ENCODE data around the gene DNAJB7.
"Not testable (repeated sequence)": the region's sequence is repeated elsewhere in the genome, so short reads cannot be mapped to it uniquely, and the experiment has no call there.

Gene DNAJB7

DNA sequence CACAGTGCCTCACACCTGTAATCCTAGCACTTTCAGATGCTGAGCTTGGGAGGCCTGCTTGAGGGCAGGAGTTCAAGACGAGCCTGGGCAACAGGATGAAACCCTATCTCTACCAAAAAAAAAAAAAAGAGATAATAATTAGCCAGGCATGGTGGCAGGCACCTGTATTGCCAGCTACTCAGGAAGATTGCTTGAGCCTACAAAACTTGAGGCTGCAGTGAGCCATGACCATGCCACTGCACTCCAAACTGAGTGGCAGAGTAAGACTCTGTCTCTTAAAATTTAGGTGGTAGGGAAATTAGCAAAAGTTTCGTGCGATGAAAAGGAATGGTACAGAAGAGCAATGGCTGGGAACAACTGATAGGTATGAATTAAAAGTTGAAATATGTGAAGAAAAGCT is 23.4 kb downstream of the DNAJB7 start:
- no peak for DNase-seq

DNA sequence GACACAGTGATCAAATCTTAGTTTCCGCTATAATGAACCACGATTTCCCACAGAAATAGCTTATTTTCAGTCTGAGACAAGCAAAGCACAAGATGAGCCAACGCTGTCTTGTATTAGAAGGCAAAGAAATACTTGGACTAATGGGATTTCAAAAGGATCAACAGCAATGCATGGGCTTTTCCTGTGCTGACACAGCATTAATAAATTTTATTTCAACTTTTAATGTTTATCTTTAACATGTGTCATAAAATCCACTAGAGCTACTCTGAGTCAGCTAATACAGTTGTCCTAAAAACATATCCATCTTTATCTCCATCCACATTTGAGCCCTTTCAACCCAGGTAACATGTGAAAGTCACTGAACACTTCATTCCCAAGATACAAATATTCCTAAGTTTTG is 27.3 kb downstream of the DNAJB7 start:
- no peak for DNase-seq

DNA sequence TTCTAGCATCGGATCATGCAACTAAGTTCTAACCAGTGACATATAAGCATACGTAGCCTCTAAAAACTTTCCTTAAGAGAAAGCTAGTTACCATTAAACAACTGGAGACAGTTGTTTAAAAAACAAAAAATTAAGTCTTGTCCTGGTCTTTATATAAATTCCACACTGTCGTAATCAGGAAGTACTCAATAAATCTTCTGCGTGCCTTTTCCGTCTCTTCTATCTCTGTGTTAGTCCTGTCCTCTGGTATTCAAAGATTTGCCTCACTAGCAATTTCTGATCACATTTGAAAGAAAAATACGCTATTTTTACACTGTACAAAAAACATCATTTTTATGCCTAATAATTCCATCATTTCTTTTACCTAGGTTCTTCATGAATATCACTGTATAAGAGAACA is 32.8 kb downstream of the DNAJB7 start:
- DNase-seq, result no peak

DNA sequence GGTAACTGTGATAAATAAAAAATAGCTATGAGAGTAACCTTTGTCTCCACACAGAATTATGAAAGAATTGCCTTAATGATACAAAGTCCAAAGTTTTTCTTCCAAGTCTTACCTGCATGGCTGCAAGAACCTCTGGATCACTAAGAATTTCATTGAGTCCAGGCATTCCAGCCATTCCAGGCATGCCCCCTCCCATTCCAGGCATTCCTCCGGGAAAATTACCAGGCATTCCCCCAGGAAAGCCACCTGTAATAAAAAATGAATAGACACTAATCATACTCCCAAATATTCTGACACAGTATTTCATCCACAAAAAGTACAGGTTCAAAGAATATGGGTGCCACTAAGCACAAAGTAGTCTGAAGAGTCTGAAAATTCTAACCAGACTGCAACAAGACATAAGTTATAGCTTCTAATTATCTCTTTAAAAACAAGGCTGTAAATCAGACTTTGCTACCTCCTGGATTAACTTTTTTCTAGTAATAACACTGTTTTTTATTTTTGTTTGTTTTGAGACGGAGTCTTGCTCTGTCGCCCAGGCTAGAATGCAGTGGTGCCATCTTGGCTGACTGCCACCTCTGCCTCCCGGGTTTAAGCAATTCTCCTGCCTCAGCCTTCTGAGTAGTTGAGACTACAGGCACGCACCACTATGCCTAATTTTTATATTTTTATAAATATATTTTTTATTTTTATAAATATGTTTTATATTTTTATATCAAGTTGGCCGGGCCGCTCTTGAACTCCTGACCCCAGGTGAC is 34.8 kb downstream of the DNAJB7 start:
- no peak for DNase-seq

DNA sequence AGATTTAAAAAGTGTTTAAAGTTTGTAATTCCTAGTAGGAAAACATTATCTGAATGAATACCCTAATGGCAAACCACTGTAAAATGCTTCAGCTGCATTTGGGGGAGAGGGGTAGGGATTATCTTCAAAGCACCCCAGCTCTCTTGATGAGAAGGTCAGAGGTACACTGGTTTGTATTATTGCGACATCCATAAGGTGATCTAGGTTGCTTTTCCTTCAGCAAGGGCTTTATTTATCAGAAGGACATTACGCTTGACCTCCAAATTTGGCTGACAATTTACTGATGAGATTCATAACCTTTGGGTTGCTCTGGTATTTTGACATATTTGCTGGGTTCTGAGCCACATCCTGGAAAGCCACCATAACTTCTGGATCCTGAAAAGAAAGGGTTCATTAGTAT is 35.6 kb downstream of the DNAJB7 start:
- DNase-seq, result not testable (repeated sequence)

DNA sequence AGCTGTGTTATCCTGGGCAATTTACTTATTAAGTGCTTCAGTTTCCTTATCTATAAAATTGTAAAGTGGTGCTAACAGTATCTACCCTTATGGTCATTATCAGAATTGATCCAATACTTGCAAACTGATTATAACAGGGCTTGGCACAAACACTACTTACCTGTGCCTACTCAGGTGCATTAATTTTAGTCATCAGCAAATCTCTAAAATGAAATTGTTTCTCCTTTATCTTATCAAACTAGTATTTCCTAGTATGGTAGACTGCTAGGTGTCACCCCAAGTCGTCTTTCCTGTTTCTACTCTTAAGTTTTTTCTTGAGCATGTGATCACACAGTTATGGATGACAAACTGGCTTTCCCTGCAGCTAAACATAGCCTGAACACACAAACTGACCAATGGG is 38.5 kb downstream of the DNAJB7 start:
- DNase-seq, result no peak

DNA sequence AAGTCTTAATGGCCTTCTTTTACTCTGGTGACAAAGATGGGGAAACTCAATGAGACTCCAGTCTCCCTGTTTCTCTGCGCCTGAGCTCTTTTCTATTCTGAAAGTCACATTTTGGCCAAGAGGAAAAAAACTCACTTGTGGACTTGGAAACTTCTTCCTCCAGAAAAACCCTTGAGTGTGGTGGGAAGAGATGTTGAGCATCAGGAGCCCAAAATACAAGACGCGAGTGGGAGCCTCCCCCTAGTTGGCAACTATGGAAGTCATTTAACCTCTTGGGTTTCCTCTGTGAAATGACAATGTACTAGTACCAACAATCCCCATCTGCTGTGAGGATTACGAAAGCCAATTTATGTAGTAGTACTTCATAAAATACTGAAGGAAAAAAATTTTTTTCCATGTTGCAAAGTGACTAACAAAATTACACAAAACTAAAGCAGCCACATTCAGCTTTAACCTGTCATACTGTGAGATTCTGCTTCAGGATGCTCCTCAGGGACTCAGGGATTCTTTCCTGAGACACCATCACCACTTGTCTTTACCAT is 42.2 kb downstream of the DNAJB7 start:
- no peak for DNase-seq

DNA sequence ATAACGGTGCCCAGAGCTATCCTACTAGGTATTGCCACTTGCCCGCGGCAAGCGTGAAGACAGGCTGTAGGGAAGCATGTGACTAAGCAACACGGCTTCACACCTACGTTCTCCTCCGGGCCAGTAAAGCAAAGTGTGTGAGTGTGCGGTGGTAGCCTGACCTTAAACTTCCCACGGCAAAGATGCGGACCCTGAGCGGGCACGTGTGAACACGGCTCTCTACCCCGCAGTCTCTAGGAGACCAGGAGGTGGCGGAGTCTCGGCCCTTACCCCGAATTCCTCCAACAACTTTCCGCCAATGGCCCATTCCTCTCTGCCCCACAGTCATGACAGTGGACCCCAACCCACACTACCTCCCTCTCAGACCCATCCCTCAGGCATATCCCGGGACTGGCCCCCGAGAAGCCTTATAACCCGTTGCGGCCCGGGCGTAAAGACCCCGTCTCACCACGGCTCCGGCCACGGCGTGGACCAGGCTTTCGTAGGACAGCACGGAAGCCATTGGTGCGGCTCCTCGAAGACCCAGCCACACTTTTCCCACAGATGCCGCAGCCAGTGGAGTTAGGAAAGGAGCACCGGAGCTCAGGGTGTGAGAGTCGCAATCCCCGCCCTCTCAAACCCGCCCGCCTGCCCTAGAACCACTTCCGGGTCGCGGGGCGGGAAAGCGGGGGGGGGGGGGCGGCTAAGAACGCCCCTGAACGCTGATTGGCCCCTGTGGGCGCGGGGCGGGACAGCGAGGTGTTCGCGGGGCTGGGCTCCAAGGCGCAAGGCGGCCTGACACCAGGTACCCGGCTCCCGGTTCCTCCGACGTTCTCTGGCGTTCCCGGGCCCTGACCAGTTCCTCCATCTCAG is 42.9 kb downstream of the DNAJB7 start, which contains the start of gene SLC25A17:
TSS of gene SLC25A17 (minus strand) at position 600 of the 852 bp plus-strand sequence. CDS start at position 502, 98 bp downstream.
- peak; percentile 91 for DNase-seq

DNA sequence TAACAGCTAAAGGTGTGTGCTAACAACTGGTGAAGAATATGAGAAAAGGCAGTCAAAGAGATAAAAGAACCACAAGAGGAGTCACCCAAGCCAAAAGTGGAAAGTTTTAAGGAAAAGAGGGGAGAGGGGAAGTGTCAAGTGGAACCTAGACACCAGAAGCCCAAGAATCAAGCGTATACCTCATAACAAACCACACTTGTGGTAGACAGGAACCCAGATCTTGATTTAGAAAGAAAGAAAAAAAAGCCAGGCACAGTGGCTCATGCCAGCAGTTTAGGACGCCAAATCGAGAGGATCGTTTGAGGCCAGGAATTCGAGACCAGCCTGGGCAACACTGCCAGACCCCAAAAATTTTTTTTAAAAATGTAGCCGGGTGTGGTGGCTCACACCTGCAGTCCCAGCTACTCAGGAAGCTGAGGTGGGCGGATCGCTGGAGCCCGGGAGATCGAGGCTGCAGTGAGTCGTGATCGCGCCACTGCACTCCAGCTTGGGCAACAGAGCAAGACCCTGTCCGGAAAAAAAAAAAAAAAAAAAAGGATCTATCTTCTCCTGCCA is 43.6 kb downstream of the DNAJB7 start:
- DNase-seq, result no peak

DNA sequence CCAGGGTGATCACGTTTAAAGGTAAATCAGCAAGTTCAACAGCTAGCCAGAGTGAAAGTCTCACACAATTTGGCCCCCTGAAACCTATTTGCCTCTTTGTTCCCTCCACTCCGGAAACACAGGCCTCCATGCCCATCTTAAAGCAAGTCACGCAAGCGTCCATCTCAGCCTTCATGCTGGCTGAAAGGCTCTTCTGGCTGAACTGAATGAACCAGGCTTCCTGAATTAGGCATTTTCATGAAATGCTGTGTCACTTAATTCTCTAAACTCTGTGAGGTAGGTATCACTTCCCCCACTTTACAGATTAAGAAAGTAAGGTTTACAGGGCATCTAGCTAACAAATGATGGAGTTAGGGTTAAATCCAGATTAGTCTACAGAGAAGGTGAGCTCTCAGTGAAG is 44.2 kb downstream of the DNAJB7 start:
- no peak for DNase-seq

DNA sequence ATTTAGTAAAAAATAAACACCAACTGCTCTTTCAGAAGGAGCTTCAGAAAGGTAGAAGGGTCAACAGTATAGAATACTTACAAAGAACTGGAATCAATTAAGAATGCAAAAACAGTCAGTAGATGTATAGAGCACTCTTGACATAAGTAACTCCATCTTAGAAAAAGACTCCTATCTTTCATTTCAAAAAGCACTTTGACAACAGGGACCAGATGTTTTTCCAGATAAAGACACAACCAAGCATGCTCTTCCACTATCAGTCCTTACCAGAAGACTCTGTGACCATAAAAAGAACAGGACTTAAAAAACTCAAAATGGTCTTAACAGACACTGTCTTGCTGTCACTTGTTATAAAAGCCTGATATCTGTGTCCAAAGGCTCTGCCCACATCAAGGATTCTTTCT is 48.0 kb downstream of the DNAJB7 start:
- no peak for DNase-seq
